Measurements from ENCODE around the gene KLHDC4.
"Not testable (repeated sequence)": the region's sequence is repeated elsewhere in the genome, so short reads cannot be mapped to it uniquely, and the experiment has no call there.

The KLHDC4 gene

GRCh38 chr16:87795336-87795735, 29.6 kb upstream of the KLHDC4 start:
- no peak for DNase-seq (ENCODE audit: low read depth)
- no peak for TF ChIP-seq CTCF (IDR thresholded peaks at IDR 0.05; ENCODE audit: control insufficient read depth, extremely low read depth, insufficient read depth)
- H3K4me3 ChIP-seq (ENCODE audit: low read depth, low read length): no peak overlapping the region

GRCh38 chr16:87794485-87795078, 28.8 kb upstream of the KLHDC4 start:
- no peak overlapping the region for H3K4me3 ChIP-seq (ENCODE audit: low read depth, low read length)
- no peak for DNase-seq (ENCODE audit: low read depth)
- no peak for TF ChIP-seq CTCF (IDR thresholded peaks at IDR 0.05; ENCODE audit: control insufficient read depth, extremely low read depth, insufficient read depth)

GRCh38 chr16:87792205-87792565, 26.4 kb upstream of the KLHDC4 start:
- no peak for TF ChIP-seq CTCF (IDR thresholded peaks at IDR 0.05; ENCODE audit: control insufficient read depth, extremely low read depth, insufficient read depth)
- no peak for DNase-seq (ENCODE audit: low read depth)
- no peak overlapping the region for H3K4me3 ChIP-seq (ENCODE audit: low read depth, low read length)

- no peak for TF ChIP-seq CTCF (IDR thresholded peaks at IDR 0.05; ENCODE audit: control insufficient read depth, extremely low read depth, insufficient read depth)
- no peak overlapping the region for H3K4me3 ChIP-seq (ENCODE audit: low read depth, low read length)
- DNase-seq (ENCODE audit: low read depth): no peak
These were observed 25.8 kb upstream of the KLHDC4 start for GRCh38 chr16:87791295-87792204.

GRCh38 chr16:87790292-87791100, 24.7 kb upstream of the KLHDC4 start:
- H3K4me3 ChIP-seq (ENCODE audit: low read depth, low read length): no peak overlapping the region
- TF ChIP-seq CTCF (IDR thresholded peaks at IDR 0.05; ENCODE audit: control insufficient read depth, extremely low read depth, insufficient read depth): no peak
- DNase-seq (ENCODE audit: low read depth): no peak

GRCh38 chr16:87789437-87790291, 23.9 kb upstream of the KLHDC4 start:
- no peak for TF ChIP-seq CTCF (IDR thresholded peaks at IDR 0.05; ENCODE audit: control insufficient read depth, extremely low read depth, insufficient read depth)
- DNase-seq (ENCODE audit: low read depth): no peak
- no peak overlapping the region for H3K4me3 ChIP-seq (ENCODE audit: low read depth, low read length)

GRCh38 chr16:87788730-87789436, 23.1 kb upstream of the KLHDC4 start:
- H3K4me3 ChIP-seq (ENCODE audit: low read depth, low read length); DNase-seq (ENCODE audit: low read depth): not testable (repeated sequence)

GRCh38 chr16:87787451-87788091, 21.8 kb upstream of the KLHDC4 start:
- not testable (repeated sequence) for H3K4me3 ChIP-seq (ENCODE audit: low read depth, low read length); DNase-seq (ENCODE audit: low read depth)

Data from LNCaP clone FGC (cell line).